ENCODE data around the gene CENPT.

Gene CENPT

GRCh38 chr16:67847064-67847861, at the start of gene CENPT:
TSS of gene CENPT (minus strand) at chr16:67847693. CDS start at chr16:67833859, 13,834 bp downstream.
- peak; percentile 31 for DNase-seq

GRCh38 chr16:67897231-67897630, 49.7 kb upstream of the CENPT start:
- no peak for DNase-seq

GRCh38 chr16:67893743-67894399, 46.4 kb upstream of the CENPT start:
- DNase-seq = no peak

- peak; percentile 86 for DNase-seq
These were observed 45.6 kb upstream of the CENPT start, which contains the start of gene PSKH1 for GRCh38 chr16:67892899-67893742. TSS of gene PSKH1 (plus strand) at chr16:67893254. CDS start at chr16:67908750, 15,496 bp downstream.

- DNase-seq = no peak
These were observed 44.9 kb upstream of the CENPT start for GRCh38 chr16:67892375-67892774.

- DNase-seq = no peak
These were observed 40.8 kb upstream of the CENPT start for GRCh38 chr16:67888331-67888730.

- DNase-seq = no peak
These were observed 38.9 kb upstream of the CENPT start for GRCh38 chr16:67886387-67886786.

GRCh38 chr16:67885976-67886375, 38.5 kb upstream of the CENPT start:
- DNase-seq = no peak

- no peak for DNase-seq
These were observed 38.1 kb upstream of the CENPT start for GRCh38 chr16:67885545-67885944.

- DNase-seq = peak; percentile 74
These were observed 37.2 kb upstream of the CENPT start, which contains the start of gene NRN1L for GRCh38 chr16:67884684-67885083. TSS of gene NRN1L (plus strand) at chr16:67884885. CDS start at chr16:67884904, 19 bp downstream.

- DNase-seq = peak; percentile 3
These were observed 36.4 kb upstream of the CENPT start for GRCh38 chr16:67883872-67884261.

- DNase-seq = no peak
These were observed 35.8 kb upstream of the CENPT start for GRCh38 chr16:67883146-67883871.

- DNase-seq = no peak
These were observed 35.1 kb upstream of the CENPT start for GRCh38 chr16:67882374-67883145.

GRCh38 chr16:67881621-67882161, 34.2 kb upstream of the CENPT start:
- no peak for DNase-seq

- no peak for DNase-seq
These were observed 33.1 kb upstream of the CENPT start for GRCh38 chr16:67880584-67880983.

- DNase-seq = no peak
These were observed 32.4 kb upstream of the CENPT start for GRCh38 chr16:67879936-67880335.

- DNase-seq = no peak
These were observed 32.0 kb upstream of the CENPT start for GRCh38 chr16:67879462-67879861.

GRCh38 chr16:67878846-67879245, 31.4 kb upstream of the CENPT start:
- no peak for DNase-seq

- no peak for DNase-seq
These were observed 30.7 kb upstream of the CENPT start for GRCh38 chr16:67878232-67878631.

- no peak for DNase-seq
These were observed 29.6 kb upstream of the CENPT start for GRCh38 chr16:67877064-67877463.

GRCh38 chr16:67874372-67874771, 26.9 kb upstream of the CENPT start:
- no peak for DNase-seq

Data from NCI-H1694 treated with DMSO at 0.1 percent for 48 hours (cell line).